SKM-1 treated with dmso at 0.1 percent for 144 hours (cell line): ENCODE data around the gene APOL1.
A peak's percentile ranks its signal among the peaks of the same experiment; 100 is the strongest.
"Not testable (repeated sequence)": the region's sequence is repeated elsewhere in the genome, so short reads cannot be mapped to it uniquely, and the experiment has no call there.

Source experiments
- DNase-seq: peaks from one replicate; lab custom pipeline; 2025; ENCODE audit not compliant: unreplicated experiment; lab: John Stamatoyannopoulos, UW

The APOL1 gene

DNA sequence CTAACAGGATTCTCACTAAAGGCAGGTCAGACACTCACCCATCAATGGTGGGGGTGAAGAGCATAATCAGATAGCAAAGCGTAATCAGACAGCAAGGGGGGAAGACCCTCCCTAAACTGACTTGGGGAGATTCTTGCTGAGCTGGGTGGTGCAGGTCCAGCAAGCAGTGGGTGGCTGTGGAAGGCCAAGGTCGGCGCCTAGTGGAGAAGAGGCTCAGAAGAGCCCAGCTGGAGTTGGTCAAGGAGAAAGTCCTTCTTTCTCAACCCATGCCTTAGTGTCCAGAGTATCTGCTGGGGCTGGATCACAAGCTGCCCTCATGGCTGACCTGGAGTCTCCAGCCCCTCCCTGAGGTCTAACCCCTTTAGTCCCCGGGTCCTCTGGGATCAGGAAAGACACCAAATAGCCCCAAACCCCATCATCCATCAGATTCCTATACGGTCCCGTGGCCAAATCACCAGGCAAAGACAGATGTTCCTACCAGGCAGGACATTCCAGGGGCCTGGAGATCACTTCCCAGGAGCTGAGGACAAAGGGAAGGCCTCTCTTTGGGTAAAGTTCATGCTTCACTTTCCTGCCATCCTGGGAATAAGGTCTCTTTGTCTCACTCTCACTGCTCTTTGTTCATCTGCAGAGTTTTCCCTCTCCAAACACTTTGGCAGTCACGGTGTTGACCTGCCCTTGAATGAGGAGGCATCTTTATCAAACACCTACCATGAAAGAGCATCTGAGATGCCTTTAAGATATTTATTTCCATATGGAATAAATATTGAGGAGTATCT is 11.1 kb downstream of the APOL1 start:
- not testable (repeated sequence) for DNase-seq

- DNase-seq = no peak
These were observed 14.1 kb downstream of the APOL1 start for GRCh38 chr22:36267058-36267457.

GRCh38 chr22:36267896-36268485 is 15.1 kb downstream of the APOL1 start:
- DNase-seq = no peak

GRCh38 chr22:36271231-36271630 is 18.3 kb downstream of the APOL1 start:
- DNase-seq = not testable (repeated sequence)

DNA sequence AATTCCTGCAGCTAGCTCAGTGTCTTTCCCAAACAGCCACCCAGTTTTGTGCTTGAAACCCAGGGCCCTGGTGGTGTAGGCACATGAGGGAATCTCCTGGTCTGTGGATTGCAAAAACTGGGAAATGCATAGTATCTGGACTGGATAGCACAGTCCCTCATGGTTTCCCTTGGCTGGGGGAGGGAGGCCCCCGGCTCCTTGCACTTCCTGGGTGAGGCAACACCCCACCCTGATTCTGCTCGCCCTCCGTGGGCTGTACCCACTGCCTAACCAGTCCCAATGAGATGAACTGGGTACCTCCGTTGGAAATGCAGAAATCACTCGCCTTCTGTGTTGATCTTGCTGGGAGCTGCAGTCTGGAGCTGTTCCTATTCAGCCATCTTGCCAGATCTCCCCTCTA is 19.0 kb downstream of the APOL1 start:
- DNase-seq = not testable (repeated sequence)

DNA sequence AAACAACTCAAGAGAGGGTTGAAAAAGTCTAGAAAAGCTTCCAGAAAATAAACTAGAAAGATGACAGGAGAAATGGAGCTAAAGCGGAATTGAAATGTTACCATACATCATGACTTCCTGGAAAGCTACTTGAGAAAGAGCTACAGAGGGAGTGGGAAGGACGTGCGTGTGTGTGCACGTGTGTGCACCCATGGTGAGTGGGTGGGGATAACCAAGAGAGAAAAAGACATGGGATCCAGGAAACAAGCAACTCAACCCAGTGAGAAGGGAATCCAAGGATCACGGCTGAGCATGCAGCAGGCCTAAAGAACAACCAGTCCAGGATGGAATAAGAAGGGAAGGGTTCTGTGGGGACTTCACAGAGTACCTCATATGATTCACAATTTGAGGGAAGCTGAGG is 21.6 kb downstream of the APOL1 start:
- DNase-seq = no peak

DNA sequence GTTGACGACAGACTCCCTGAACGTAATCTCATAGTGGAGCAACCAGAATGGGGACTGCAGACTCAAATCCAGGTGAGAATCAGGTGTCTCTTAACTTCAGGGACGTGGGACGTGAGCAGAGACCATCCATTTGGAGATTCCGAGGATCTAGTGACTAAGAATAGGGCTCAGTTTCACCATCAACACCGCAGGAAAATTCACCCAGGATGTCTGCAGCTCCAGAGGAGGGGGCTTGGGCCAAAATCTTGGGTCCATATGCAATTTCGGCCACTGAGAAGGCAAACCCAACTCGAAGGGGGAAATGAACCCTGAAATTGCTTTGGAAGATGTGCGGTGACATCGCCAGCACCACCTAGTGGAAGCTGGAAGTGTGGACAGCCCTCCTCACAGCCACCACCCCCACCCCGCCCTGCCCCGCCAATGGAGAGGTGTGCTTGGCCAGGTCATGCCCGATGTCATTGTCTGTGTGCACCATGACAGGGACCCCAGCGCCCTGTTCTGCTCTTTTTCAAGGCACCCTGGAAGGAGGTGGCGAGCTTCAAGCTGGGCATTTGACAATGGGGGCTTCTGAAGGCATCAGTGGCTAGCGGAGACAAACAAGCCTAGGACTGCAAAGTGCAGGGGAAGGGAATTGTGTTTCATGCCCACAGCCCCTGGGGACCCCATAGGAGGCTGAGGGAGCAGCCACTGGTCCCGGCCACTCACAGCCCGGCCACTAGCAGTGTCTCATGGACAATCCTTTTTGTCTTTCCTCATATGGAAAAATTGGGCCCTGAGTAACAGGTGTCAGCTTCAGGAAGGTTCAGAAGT is 24.8 kb downstream of the APOL1 start:
- peak; percentile 41 for DNase-seq

GRCh38 chr22:36279219-36279666 is 26.3 kb downstream of the APOL1 start:
- peak; percentile 32 for DNase-seq

GRCh38 chr22:36280379-36280778 is 27.4 kb downstream of the APOL1 start:
- no peak for DNase-seq

DNA sequence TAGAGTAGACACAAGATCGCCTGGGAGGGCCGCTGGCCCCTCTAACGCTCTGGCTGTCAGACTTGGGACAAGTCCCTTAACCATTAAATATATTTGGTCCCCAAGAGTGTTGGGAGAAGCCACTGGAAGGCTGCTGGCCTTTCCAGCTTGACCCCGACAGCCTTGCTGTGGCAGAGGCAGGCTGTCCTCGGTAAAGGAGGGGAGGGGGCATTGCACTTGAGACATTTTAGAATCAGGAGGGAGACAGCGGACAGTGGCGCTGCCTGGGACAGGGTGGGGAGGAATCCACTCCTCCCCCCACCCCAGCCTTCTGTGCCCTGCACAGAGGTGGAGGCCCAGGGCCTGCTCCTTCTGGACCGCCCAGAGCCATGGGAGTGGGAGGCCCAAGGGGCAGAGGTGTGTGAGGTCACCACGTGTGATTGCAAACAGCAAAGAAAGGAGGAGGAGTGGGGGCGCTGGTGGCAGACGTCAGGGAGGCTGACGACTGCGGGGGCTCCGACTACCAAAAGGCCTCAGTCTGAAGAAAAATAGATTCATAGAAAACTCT is 28.9 kb downstream of the APOL1 start:
- no peak for DNase-seq

- DNase-seq = no peak
These were observed 29.4 kb downstream of the APOL1 start for GRCh38 chr22:36282328-36282831.

DNA sequence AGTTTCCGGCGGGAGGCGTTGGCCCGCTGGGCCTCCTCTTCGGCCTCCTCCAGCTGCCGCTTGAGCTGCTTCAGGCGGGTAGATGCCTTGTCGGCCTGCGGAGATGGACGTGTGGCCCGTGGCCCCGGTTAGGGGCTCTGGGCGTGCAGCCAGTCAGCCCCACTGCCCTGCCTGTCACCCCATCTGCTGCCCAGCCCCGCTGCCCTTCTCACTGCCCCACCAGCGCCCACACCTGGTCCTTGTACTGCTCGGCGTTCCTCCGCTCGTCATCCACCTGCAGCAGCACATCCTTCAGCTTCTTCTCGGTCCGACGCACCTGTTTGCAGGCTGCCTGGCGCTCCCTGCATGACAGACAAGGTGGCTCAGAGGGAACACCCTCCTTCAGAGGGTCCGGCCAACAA is 31.2 kb downstream of the APOL1 start:
- DNase-seq = no peak

- no peak for DNase-seq
These were observed 32.1 kb downstream of the APOL1 start for GRCh38 chr22:36285017-36285416.

DNA sequence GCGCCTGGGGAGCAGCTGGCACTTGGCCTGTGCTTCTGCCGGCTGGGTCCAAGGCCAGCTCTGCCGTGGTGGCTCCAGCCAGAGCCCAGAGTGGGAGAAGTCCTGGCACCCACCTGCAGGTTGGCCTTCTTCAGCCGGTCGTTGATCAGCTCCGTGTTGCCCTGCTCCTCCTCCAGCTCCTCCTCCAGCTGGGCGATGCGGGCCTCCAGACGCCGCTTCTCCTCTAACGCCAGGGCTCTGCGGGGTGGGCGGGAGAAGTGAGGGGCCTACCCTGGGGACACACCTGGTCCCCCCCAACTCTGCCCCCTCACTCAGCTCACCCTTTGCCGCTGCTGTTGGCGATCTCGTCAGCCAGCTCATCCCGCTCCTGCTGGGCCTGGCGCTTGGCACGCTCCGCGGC is 32.6 kb downstream of the APOL1 start:
- DNase-seq = no peak

GRCh38 chr22:36286096-36286957 is 33.4 kb downstream of the APOL1 start:
- peak; percentile 51 for DNase-seq

- no peak for DNase-seq
These were observed 35.1 kb downstream of the APOL1 start for GRCh38 chr22:36287881-36288515.

DNA sequence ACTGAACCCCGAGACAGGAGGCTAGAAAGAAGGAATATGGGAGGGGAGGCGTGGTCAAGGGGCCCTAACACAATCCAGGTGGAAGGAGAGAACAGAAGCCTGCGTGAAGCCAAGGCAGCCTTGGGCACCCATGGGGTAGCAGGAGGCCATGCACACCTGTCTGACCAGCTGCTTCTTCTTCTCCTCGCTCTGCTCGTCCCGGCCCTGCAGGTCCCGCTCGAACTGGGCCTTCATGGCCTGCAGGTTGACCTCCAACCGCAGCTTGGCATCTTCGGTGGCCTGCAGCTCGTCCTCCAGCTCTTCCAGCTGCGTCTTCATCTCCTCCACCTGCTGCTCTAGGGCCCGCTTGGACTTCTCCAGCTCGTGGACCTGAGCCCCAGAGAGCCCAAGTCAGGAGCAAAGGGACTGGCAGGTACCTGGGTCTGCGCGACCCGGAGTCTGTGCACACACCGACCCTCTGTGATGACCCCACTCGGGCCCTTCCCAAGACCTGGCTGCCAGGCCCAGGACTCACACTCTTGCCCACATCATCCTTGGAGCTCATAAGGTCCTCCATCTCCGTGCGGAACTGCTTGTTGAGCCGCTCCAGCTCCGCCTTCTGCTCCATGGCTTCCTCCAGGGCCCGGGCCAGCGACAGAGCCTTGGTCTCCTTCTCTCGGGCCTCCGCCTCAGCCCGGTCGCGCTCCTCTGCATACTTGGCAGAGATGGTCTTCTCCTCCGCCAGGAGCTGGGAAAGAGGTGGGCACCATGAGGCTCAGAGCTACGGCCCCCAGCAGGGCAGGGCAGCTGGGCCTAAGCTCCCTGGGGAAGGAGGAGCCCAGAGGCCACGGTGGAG is 35.9 kb downstream of the APOL1 start:
- DNase-seq = no peak

- no peak for DNase-seq
These were observed 36.5 kb downstream of the APOL1 start for GRCh38 chr22:36289406-36289870.

DNA sequence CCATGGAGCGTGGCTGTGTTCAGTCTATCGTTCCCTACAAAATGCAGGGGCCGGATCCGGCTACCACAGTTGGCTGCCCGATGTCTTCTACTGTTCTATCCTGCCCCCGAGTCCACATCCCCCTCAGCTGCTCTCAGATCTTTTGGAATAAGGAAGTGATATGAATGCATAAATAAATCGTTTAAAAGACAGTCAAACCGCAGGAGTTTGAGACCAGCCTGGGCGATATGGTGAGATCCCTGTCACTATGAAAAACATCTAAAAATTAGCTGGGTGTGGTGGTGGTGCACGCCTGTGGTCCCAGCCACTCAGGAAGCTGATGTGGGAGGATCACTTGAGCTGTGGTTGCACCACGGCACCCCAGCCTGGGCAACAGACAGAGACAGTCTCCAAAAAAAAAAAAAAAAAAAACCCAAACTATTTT is 37.0 kb downstream of the APOL1 start:
- DNase-seq = not testable (repeated sequence)
